HepG2 (cell line): ENCODE results near the gene CLMP. TPM values are rescaled to one million over a fixed set of nuclear protein-coding genes. Genes with fewer than 3 reads are reported as not detected.

Source experiments
- CENPT ChIP-seq: sonication (generic); formaldehyde crosslinking; IDR thresholded peaks from 2 replicates; pipeline ENCODE4 v1.8.0; 2022; ENCODE audit warnings: low read depth, mild to moderate bottlenecking, moderate library complexity, missing genetic modification reagents
- DMAP1 ChIP-seq: IDR thresholded peaks from 2 replicates; pipeline ENCODE4 v1.6.1; 2016
- HIC2 ChIP-seq: sonication (generic); formaldehyde crosslinking; IDR thresholded peaks from 2 replicates; pipeline ENCODE4 v1.9.0; 2022; ENCODE audit warnings: low read depth, missing genetic modification reagents
- HNF1B ChIP-seq: sonication (generic); formaldehyde crosslinking; IDR thresholded peaks from 2 replicates; pipeline ENCODE4 v1.5.1; 2020; ENCODE audit warnings: mild to moderate bottlenecking, moderate library complexity, missing genetic modification reagents
- IRF1 ChIP-seq: sonication (generic); formaldehyde crosslinking; IDR thresholded peaks from 2 replicates; pipeline ENCODE4 v1.4.0; 2020; ENCODE audit warnings: low read depth, mild to moderate bottlenecking, missing genetic modification reagents
- ISL2 ChIP-seq: sonication (generic); formaldehyde crosslinking; IDR thresholded peaks from 2 replicates; pipeline ENCODE4 v1.5.0; 2020; ENCODE audit warnings: missing genetic modification reagents
- MNT ChIP-seq: fragments of 450-650 bp; IDR thresholded peaks from 2 replicates; pipeline ENCODE4 v1.6.1; 2016
- SUZ12 ChIP-seq: fragments of 150-350 bp; IDR thresholded peaks from 2 replicates; pipeline ENCODE4 v1.6.1; 2014; ENCODE audit warnings: low read depth, low read length
- TGIF2 ChIP-seq: IDR thresholded peaks from 2 replicates; pipeline ENCODE4 v1.6.1; 2016; ENCODE audit warnings: control low read depth, missing compliant biosample characterization
- TP53 ChIP-seq: sonication (generic); formaldehyde crosslinking; conservative IDR thresholded peaks from 2 replicates; pipeline ENCODE4 v1.4.0; 2020; ENCODE audit warnings: missing genetic modification reagents
- ZBTB4 ChIP-seq: sonication (generic); formaldehyde crosslinking; IDR thresholded peaks from 2 replicates; pipeline ENCODE4 v1.4.0; 2020; ENCODE audit warnings: missing genetic modification reagents, mild to moderate bottlenecking, borderline replicate concordance
- ZNF607 ChIP-seq: sonication (generic); formaldehyde crosslinking; IDR thresholded peaks from 2 replicates; pipeline ENCODE4 v1.5.1; 2020; ENCODE audit warnings: missing genetic modification reagents, mild to moderate bottlenecking, borderline replicate concordance
- ZNF652 ChIP-seq: IDR thresholded peaks from 2 replicates; pipeline ENCODE4 v1.6.1; 2016; ENCODE audit warnings: low read depth, borderline replicate concordance
- ZNF710 ChIP-seq: sonication (generic); formaldehyde crosslinking; IDR thresholded peaks from 2 replicates; pipeline ENCODE4 v1.5.0; 2020; ENCODE audit warnings: mild to moderate bottlenecking, missing genetic modification reagents, borderline replicate concordance
- ZNF773 ChIP-seq: sonication (generic); formaldehyde crosslinking; IDR thresholded peaks from 2 replicates; pipeline ENCODE4 v1.4.0; 2020; ENCODE audit warnings: missing genetic modification reagents, borderline replicate concordance
- ZNF777 ChIP-seq: sonication (generic); formaldehyde crosslinking; IDR thresholded peaks from 2 replicates; pipeline ENCODE4 v1.4.0; 2020; ENCODE audit warnings: missing genetic modification reagents
- ZSCAN30 ChIP-seq: sonication (generic); formaldehyde crosslinking; IDR thresholded peaks from 2 replicates; pipeline ENCODE4 v1.5.0; 2020; ENCODE audit warnings: mild to moderate bottlenecking, missing genetic modification reagents
- polyA plus RNA-seq, 8 experiments: library from polyadenylated mRNA; depleted of rRNA in 3 of 8; stranded (reverse) in 7 of 8; unstranded in 1 of 8; fragments of >200 nt; fragmentation: Illumina TruSeq in 4 of 8; extraction: Trizol in 4 of 8; gene quantifications; 2 replicates each; pipeline versions ENCODE4 v1.2.1 to v1.2.3, GENCODE V29; 2011 to 2016; ENCODE audit warnings: low read depth in 4 of 8, missing spikeins in 1 of 8, mixed read lengths in 1 of 8; ENCODE audit not compliant: insufficient read depth in 1 of 8
- total RNA-seq, 5 experiments: library from RNA; depleted of rRNA; stranded (reverse); fragments of >200 nt; fragmentation: Illumina TruSeq; extraction: Trizol; gene quantifications; 2 replicates each; pipeline ENCODE4 v1.2.3, GENCODE V29; 2016; ENCODE audit warnings: low read depth in 1 of 5

The CLMP gene
- total and polyA plus RNA-seq, 2 of the 13 experiments (the other 11 are each of a cell fraction or from before 2014, with no cell fraction given): not detected

GRCh38 chr11:123061403-123062157 is 133.5 kb downstream of the CLMP start, which contains the start of gene HSPA8 (continued):
- TF ChIP-seq HNF1B: 0 out of 2 replicates have a peak, but pooled peaks have one; percentile 14
- peak; percentile 40; the same call in 1 of the 2 replicates for TF ChIP-seq HIC2 (CRISPR knock-in tag)
- TF ChIP-seq CENPT (CRISPR knock-in tag): no peak
- no peak for TF ChIP-seq IRF1
- TF ChIP-seq ZNF777 (CRISPR knock-in tag): no peak; the same call in 1 of the 2 replicates
- TF ChIP-seq TP53 (CRISPR knock-in tag): 0 out of 2 replicates have a peak, but pooled peaks have one; percentile 76
- TF ChIP-seq SUZ12: no peak
- TF ChIP-seq ISL2 (CRISPR knock-in tag): peak; percentile 48; the same call in 1 of the 2 replicates
- TF ChIP-seq ZSCAN30 (CRISPR knock-in tag): no peak
- TF ChIP-seq ZNF607: no peak
- TF ChIP-seq ZNF652 (CRISPR knock-in tag): no peak
- peak; percentile 7; the same call in 1 of the 2 replicates for TF ChIP-seq TGIF2
- no peak for TF ChIP-seq ZNF710
- peak; percentile 25; the same call in 1 of the 2 replicates for TF ChIP-seq ZNF773 (CRISPR knock-in tag)
- peak; percentile 45; the same call in 1 of the 2 replicates for TF ChIP-seq ZBTB4
- TF ChIP-seq MNT: peak; percentile 50
- peak; percentile 47 for TF ChIP-seq DMAP1 (CRISPR knock-in tag)
